Forelimb muscle (tissue), 1 donor: ENCODE data around the gene RCE1. TPM values are rescaled to one million over a fixed set of nuclear protein-coding genes. Genes with fewer than 3 reads are reported as not detected.

ENCODE experiments used
- DNase-seq: peaks from one replicate; pipeline ENCODE4 v3.0.0-alpha.2; 2013; ENCODE audit warnings: low read depth
- polyA plus RNA-seq: library from polyadenylated mRNA; unstranded; fragments of 120-200 nt; gene quantifications from one replicate; pipeline ENCODE4 v1.2.1, GENCODE V29; 2013; ENCODE audit not compliant: insufficient read length

The RCE1 gene
- polyA plus RNA-seq, 1 donor, result 12.1 TPM

- DNase-seq, result no peak
Observed at GRCh38 chr11:66868726-66869566, 25.7 kb downstream of the RCE1 start.

- DNase-seq, result no peak
Observed at GRCh38 chr11:66869567-66869870, 26.3 kb downstream of the RCE1 start.

DNA sequence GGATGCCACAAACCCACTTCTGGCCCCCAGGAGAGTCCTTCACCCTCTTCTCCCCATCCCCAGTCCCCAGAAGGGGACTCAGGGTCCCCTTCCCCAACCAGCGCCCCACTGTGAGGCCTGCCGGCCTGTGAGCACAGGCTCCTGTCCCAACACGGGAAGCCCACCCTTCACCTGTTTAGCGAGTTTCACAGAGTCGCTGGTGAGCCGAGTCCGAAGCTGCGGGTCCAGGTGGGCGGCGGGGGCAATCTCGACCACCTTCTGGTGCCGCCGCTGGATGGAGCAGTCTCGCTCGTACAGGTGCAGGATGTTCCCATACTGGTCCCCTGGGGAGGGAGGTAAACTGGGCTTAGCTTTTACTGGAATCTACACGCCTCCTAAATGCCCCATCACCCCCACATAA lies 26.9 kb downstream of the RCE1 start:
- no peak for DNase-seq

DNA sequence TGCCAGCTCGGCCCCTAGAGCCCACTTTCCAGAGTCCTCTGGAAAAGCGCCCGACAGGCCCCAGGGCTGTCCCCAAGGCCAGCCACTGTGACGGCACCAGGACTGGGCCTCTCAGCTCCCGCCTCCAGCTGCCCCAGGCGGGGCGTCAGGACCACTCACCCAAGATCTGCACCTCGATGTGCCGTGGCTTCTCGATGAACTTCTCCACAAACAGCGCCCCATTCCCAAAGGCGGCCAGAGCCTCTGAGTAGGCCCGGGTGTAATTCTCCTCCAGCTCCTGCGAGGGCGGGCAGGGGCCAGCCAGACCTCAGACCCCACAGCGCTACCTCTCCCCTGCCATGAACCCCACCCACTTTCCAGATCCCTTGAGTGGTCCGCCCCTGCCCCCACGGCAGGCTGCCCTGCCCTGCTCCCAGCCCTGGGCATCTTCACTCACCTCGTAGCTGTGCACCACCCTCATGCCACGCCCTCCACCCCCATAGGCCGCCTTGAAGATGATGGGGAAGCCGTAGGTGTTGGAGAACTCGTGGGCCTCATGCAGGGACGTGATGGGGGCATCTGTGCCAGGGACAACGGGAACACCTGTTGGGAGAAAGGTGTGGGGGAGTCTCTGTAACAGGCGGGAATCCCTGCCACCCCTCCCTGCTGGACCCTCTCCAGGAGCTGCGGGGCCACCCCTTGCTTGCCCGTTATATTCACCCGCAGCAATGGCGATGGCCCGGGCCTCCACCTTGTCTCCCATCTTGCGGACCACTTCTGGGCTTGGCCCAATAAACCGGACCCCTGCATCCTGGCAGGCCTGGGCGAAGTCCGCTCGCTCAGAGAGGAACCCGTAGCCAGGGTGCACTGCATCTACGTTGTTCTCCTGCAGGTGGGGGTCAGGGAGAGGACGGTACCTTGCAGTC lies 27.6 kb downstream of the RCE1 start:
- DNase-seq, result no peak

GRCh38 chr11:66871521-66871901 lies 28.3 kb downstream of the RCE1 start:
- no peak for DNase-seq

DNA sequence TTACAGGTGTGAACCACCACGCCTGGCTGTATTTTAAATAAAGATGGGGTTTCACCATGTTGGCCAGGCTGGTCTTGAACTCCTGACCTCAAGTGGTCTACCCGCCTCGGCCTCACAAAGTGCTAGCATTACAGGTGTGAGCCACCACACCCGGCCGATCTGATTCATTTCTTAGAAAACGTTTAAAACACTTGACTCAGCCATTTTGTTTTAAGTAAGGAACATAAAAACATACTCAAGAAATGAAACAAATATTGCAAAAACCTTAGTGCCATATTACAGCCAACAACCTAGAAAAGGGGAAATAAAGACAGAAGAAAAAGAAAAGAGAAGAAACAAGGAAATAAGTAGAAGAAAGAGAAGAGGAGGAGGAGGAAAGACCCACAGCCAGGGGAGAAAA lies 31.0 kb downstream of the RCE1 start:
- no peak for DNase-seq

GRCh38 chr11:66875378-66875777 lies 32.1 kb downstream of the RCE1 start:
- DNase-seq, result no peak

GRCh38 chr11:66877588-66878385 lies 34.5 kb downstream of the RCE1 start:
- DNase-seq, result no peak

DNA sequence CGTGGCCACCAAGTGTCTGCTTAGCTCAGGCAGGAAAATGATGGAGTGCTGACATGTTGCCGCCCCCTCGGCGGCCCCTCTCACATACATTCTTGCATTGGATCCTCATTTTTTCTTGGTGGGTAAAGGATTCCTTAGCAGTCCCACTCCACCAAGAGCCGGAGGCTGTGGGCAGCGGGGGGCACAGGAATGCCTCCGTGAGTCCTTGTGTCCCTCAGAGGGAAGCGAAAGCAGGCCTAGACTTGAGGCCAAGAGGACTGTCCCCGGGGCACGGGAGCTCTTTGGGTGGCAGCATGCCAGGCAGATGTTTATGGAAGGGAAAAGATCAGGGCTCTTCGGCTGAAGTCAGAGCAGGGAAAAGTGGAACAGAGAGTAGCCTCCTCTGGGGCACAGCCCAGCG lies 35.2 kb downstream of the RCE1 start:
- no peak for DNase-seq

DNA sequence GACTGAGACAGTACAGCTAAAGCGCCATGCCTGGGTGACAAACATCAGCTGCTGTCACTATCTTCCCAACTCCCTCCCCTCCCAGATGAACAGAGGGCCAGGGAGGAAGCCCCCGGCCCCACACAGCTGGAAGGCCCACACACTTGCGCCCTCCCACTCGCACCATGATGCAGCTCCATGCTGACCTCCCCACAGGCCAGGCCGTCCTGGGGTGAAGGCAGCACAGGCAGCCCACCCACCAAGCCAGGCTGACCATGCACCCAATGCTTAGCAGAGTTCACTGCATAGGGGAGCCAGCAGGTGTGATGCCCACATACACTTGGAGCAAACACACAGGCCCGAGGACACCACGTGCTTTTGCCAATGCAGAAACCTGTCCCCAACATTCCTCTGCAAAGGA lies 35.8 kb downstream of the RCE1 start:
- no peak for DNase-seq

DNA sequence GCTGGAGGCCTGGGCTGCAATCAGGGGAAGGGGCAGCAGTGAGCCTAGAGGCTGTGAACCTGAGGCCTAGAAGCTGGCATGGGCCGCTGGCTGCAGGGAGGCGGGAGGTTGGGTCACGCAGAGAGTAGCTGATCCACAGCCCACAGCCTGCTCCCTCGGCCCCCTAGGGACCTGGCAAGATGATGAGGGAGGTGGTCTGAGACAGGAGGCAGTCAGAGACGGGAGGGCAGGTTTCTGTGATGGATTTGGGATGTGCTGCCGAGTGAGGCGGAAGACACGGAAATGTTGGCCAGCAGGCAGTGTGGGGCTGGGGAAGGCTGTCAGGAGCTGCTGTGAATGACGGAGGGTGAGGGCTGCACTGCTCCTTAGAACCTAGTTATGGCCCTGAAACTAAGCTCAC lies 36.3 kb downstream of the RCE1 start:
- DNase-seq, result no peak

DNA sequence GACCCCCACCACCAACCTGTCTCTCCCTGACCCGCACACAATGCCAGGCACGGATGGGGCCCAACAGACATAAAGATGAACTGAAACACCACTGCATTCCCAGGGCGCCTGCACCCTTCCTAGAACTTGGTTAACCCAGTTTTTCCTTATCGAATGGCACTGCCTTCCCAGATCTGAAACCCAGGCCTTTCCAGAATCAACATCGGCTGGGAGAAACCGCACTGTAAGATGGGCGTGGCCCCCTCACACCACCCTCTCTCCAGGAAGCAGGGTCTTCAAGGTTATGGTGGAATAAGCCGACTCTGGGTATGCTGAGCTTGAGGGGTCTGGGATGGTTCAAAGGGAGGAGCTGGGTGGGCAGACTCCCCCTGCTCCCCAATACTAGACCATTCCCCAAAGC lies 36.8 kb downstream of the RCE1 start:
- DNase-seq, result no peak

DNA sequence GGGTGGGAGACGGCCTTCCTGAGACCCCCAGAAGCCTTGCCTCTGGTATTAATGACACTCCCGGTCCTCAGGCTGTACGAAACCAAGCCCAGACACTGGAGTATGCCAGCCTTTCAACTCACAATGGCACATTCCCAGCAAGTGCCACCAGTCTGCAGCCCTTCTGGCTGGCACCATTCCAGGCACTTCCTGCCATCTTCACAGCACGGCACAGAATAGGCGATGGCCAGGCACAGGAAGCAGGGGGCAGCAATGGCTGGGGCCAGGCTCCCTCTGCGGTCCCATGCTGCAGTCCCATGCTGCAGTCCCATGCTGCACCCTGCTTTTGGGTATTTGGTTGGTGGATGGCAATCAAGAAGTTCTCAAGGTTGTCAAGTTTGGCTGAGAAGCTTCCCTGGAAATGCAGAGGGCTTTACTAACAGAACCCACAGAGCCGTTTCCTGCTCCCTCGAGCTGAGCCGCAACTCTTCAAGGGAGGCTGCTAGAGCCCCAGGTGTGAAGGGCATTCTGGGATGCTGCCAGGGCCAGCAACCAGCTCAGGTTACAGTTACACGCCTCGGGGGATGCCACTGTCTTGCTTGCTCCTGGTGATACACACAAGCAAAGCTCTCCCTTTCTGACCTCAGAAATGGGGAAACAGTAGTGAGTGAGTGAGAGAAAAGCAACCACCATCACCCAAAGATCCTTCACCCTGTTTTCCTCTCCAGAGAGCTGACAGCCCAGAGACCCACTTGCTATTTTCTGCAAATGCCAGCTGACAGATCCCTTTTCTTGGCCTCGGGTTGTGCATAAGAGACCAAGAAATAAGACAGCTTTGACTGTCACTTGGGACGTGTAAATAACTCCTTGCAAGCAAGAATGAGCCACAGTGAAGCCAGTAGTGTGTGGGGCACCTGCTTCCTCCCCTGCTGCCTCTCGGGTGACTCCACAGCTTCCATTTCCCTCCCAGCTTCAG lies 37.5 kb downstream of the RCE1 start:
- DNase-seq, result no peak

- DNase-seq, result no peak
Observed at GRCh38 chr11:66881451-66881835, 38.2 kb downstream of the RCE1 start.

DNA sequence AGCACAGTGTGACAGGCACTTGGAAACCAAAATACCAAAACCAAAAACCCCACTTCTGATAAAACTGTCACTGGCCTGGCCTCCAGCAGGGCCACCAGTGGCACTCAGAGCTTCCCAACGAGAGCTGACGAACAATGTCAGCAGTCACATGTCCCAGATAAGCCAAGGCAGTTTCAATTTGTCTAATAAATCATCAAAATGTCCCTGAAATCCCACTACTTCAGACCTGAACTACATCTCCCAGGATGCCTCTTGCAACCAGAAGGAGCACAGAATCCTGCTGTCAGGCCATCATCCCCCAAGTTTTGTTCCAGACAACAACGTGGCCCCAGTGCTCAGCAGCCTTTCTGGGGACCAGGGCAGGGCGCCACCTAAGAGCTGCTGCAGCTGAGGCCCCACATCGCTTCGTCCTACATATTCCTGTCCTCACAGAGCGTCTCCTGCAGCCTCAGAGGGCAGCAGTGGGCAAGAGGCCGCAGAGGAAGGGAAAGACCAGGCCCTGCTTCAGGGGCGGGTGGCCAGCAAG lies 38.7 kb downstream of the RCE1 start:
- DNase-seq, result no peak

- DNase-seq, result no peak
Observed at GRCh38 chr11:66882561-66883015, 39.3 kb downstream of the RCE1 start.

- no peak for DNase-seq
Observed at GRCh38 chr11:66883016-66883965, 40.0 kb downstream of the RCE1 start.

- no peak for DNase-seq
Observed at GRCh38 chr11:66884443-66884842, 41.2 kb downstream of the RCE1 start.

DNA sequence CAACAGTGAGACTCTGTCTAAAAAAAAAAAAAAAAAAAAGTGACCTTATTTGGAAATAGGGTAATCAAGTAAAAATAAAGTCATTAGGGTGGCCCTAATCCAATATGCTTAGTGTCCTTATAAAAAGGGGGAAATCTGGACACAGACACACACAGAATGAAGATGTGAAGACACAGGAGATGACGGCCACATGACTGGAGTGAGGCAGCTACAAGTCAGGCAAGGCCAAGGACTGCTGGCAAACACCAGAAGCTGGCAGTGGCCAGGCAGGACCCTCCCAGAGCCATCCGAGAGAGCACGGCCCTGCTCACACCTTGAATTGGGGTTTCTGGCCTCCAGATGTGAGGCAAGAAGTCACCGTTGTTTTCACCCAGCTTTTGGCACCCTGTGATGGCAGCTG lies 42.2 kb downstream of the RCE1 start:
- DNase-seq, result no peak
